Endodermal cell (in vitro differentiated cells): Measurements from ENCODE around the gene ASB10. TPM values are rescaled to one million over a fixed set of nuclear protein-coding genes. Genes with fewer than 3 reads are reported as not detected.

ENCODE experiments used
- DNase-seq: peaks from one replicate; pipeline ENCODE4 v3.0.0-alpha.2; 2017
- H3K27ac ChIP-seq: 2 replicates; pipeline ENCODE4 v1.5.1; 2013; ENCODE audit warnings: mild to moderate bottlenecking, low read depth, low read length, moderate library complexity
- H3K27me3 ChIP-seq: 2 replicates; pipeline ENCODE4 v1.6.1; 2013; ENCODE audit warnings: mild to moderate bottlenecking, low read length, moderate library complexity; ENCODE audit not compliant: insufficient read depth, control insufficient read depth, poor library complexity, severe bottlenecking
- H3K36me3 ChIP-seq: 2 replicates; pipeline ENCODE4 v1.7.0; 2013; ENCODE audit warnings: mild to moderate bottlenecking, low read length, moderate library complexity; ENCODE audit not compliant: control insufficient read depth, insufficient read depth
- H3K4me1 ChIP-seq: one replicate; pipeline ENCODE4 v1.7.0; 2013; ENCODE audit warnings: low read length; ENCODE audit not compliant: control insufficient read depth, insufficient read depth
- H3K4me3 ChIP-seq: 2 replicates; pipeline ENCODE4 v1.5.1; 2013; ENCODE audit warnings: mild to moderate bottlenecking, low read length, moderate library complexity
- H3K9ac ChIP-seq: 2 replicates; pipeline ENCODE4 v1.6.1; 2013; ENCODE audit warnings: mild to moderate bottlenecking, low read length, moderate library complexity; ENCODE audit not compliant: poor library complexity, severe bottlenecking; ENCODE audit errors: extremely low read depth
- H3K9me3 ChIP-seq: 2 replicates; pipeline ENCODE4 v1.6.1; 2013; ENCODE audit warnings: mild to moderate bottlenecking, low read length, moderate library complexity; ENCODE audit not compliant: control insufficient read depth
- H3K27ac Mint-ChIP-seq: 2 replicates; pipeline ENCODE4 v1.8.0; 2020; ENCODE audit warnings: mixed read lengths
- H3K27me3 Mint-ChIP-seq: 2 replicates; pipeline ENCODE4 v1.8.0; 2021; ENCODE audit warnings: mild to moderate bottlenecking, mixed read lengths; ENCODE audit not compliant: insufficient read depth
- H3K36me3 Mint-ChIP-seq: 2 replicates; pipeline ENCODE4 v1.8.0; 2020; ENCODE audit warnings: low read depth, mixed read lengths
- H3K4me1 Mint-ChIP-seq: 2 replicates; pipeline ENCODE4 v1.8.0; 2020; ENCODE audit warnings: mixed read lengths
- H3K4me3 Mint-ChIP-seq: 2 replicates; pipeline ENCODE4 v1.8.0; 2020; ENCODE audit warnings: mild to moderate bottlenecking, moderate library complexity, mixed read lengths
- H3K9me3 Mint-ChIP-seq: 2 replicates; pipeline ENCODE4 v1.8.0; 2020; ENCODE audit warnings: mild to moderate bottlenecking, mixed read lengths
- CTCF ChIP-seq: fragments of 200-600 bp; sonication (generic); conservative IDR thresholded peaks from 2 replicates; pipeline ENCODE4 v1.5.0; 2021; ENCODE audit warnings: antibody characterized with exemption, mild to moderate bottlenecking
- WGBS, 2 experiments: methylation state at CpG; one replicate each; pipeline versions ENCODE4 v1.1.5 to v1.1.7; 2013; ENCODE audit warnings: missing lambda C conversion rate in 2 of 2, mixed read lengths in 1 of 2; ENCODE audit not compliant: insufficient coverage in 1 of 2, insufficient read length in 1 of 2; 5-methylcytosine and 5-hydroxymethylcytosine counted together
- total RNA-seq, 2 donors: library from RNA; stranded (reverse); fragmentation: NEBNext Ultra II Directional in 1 of 2; extraction: Animal tissue kit (Norgen Biotek cat#: 25700) in 1 of 2; gene quantifications; 2 replicates in 1 of 2; 3 replicates in 1 of 2; pipeline ENCODE4 v1.2.1, GENCODE V29; 2021

Gene ASB10
- total RNA-seq, 2 donors from 2014 or later: not detected

GRCh38 chr7:151201751-151202150 lies 14.7 kb upstream of the ASB10 start:
- no peak for TF ChIP-seq CTCF
- H3K4me3 ChIP-seq: no peak overlapping the region
- no peaks in the 10 kb centered on the region for H3K9me3 Mint-ChIP-seq
- no peak overlapping the region for H3K9ac ChIP-seq
- no peak overlapping the region for H3K27ac ChIP-seq
- H3K9me3 ChIP-seq: no peaks in the 10 kb centered on the region
- peaks cover 3% of the 10 kb centered on the region for H3K4me1 Mint-ChIP-seq
- 90 to 96% methylated on average over 3 to 4 of the region's 4 CpGs for WGBS, 2 experiments
- no peak for DNase-seq
- H3K27ac Mint-ChIP-seq: no peak overlapping the region
- H3K4me1 ChIP-seq: no peaks in the 10 kb centered on the region
- no peak overlapping the region for H3K4me3 Mint-ChIP-seq
- no peaks in the 10 kb centered on the region for H3K36me3 Mint-ChIP-seq
- no peaks in the 10 kb centered on the region for H3K36me3 ChIP-seq
- H3K27me3 ChIP-seq: peaks cover 6% of the 10 kb centered on the region
- H3K27me3 Mint-ChIP-seq: peaks cover 53% of the 10 kb centered on the region

- H3K27me3 Mint-ChIP-seq: peaks cover 52% of the 10 kb centered on the region
Observed at GRCh38 chr7:151201344-151201743, 14.3 kb upstream of the ASB10 start.

GRCh38 chr7:151198945-151199848 lies 12.1 kb upstream of the ASB10 start:
- Histone ChIP-seq H3K27ac (peak overlapping the region; percentile 44), H3K27me3 (no peaks in the 10 kb centered on the region), H3K4me1 (no peaks in the 10 kb centered on the region), H3K4me3 (no peak overlapping the region), H3K9me3 (no peaks in the 10 kb centered on the region), H3K36me3 (no peaks in the 10 kb centered on the region), H3K9ac (no peak overlapping the region)
- H3K9me3 Mint-ChIP-seq: no peaks in the 10 kb centered on the region
- WGBS, 2 experiments: 83 to 86% methylated on average over 27 to 30 of the region's 30 CpGs
- peaks cover 32% of the 10 kb centered on the region for H3K27me3 Mint-ChIP-seq
- H3K4me1 Mint-ChIP-seq: peaks cover 3% of the 10 kb centered on the region
- peak; percentile 75 for DNase-seq
- no peak overlapping the region for H3K4me3 Mint-ChIP-seq
- H3K27ac Mint-ChIP-seq: no peak overlapping the region
- no peaks in the 10 kb centered on the region for H3K36me3 Mint-ChIP-seq
- TF ChIP-seq CTCF: no peak

More at GRCh38 chr7:151201344-151201743, 14.3 kb upstream of the ASB10 start:
- H3K36me3 Mint-ChIP-seq: no peaks in the 10 kb centered on the region
- H3K4me3 Mint-ChIP-seq: no peak overlapping the region
- Histone ChIP-seq H3K4me3 (no peak overlapping the region), H3K9me3 (no peaks in the 10 kb centered on the region), H3K36me3 (no peaks in the 10 kb centered on the region), H3K27me3 (peaks cover 6% of the 10 kb centered on the region), H3K27ac (no peak overlapping the region), H3K4me1 (no peaks in the 10 kb centered on the region), H3K9ac (no peak overlapping the region)
- H3K4me1 Mint-ChIP-seq: peaks cover 3% of the 10 kb centered on the region
- 89 to 94% methylated on average over 2 to 3 of the region's 3 CpGs for WGBS, 2 experiments
- H3K27ac Mint-ChIP-seq: no peak overlapping the region
- no peak for DNase-seq
- no peaks in the 10 kb centered on the region for H3K9me3 Mint-ChIP-seq
- no peak for TF ChIP-seq CTCF
